Measurements from ENCODE around the gene MTHFD1L. TPM values are rescaled to one million over a fixed set of nuclear protein-coding genes. Genes with fewer than 3 reads are reported as not detected.
A peak's percentile ranks its signal among the peaks of the same experiment; 100 is the strongest.

MTHFD1L gene
- total RNA-seq, 4 donors from 2014 or later, result 2.5 to 7.1 (median 4.2) TPM

- Histone ChIP-seq H3K9me3 (no peaks in the 10 kb centered on the region), H3K4me1 (peaks cover 5 to 24% (median 22%) of the 10 kb centered on the region in 4 donors), H3K27ac (replicated peaks in 1 of 4) (peak overlapping the region; percentile 77 to 91 (median 82)), H3K4me3 (peak overlapping the region; percentile 67 to 95 (median 79)), H3K27me3 (no peaks in the 10 kb centered on the region), H3K36me3 (no peaks in the 10 kb centered on the region)
- TF ChIP-seq EP300 (IDR thresholded peaks at IDR 0.05) (no peak), POLR2AphosphoS5 (IDR thresholded peaks at IDR 0.05) (peak; percentile 67 to 79)
- TF ChIP-seq, protein P1, sequence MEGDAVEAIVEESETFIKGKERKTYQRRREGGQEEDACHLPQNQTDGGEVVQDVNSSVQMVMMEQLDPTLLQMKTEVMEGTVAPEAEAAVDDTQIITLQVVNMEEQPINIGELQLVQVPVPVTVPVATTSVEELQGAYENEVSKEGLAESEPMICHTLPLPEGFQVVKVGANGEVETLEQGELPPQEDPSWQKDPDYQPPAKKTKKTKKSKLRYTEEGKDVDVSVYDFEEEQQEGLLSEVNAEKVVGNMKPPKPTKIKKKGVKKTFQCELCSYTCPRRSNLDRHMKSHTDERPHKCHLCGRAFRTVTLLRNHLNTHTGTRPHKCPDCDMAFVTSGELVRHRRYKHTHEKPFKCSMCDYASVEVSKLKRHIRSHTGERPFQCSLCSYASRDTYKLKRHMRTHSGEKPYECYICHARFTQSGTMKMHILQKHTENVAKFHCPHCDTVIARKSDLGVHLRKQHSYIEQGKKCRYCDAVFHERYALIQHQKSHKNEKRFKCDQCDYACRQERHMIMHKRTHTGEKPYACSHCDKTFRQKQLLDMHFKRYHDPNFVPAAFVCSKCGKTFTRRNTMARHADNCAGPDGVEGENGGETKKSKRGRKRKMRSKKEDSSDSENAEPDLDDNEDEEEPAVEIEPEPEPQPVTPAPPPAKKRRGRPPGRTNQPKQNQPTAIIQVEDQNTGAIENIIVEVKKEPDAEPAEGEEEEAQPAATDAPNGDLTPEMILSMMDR (IDR thresholded peaks at IDR 0.05), result no peak
- 3% methylated on average over 25 of the region's 95 CpGs for WGBS
- DNase-seq (ENCODE audit: extremely low spot score), result peak; percentile 92
- intact Hi-C loops (cut with DNase I), result loop anchor here (5.0 kb wide), 1 partner anchor 49 kb away; no protein-coding TSS in a partner anchor
Observed at GRCh38 chr6:150866147-150866990, 867 bp downstream of the MTHFD1L start.

DNA sequence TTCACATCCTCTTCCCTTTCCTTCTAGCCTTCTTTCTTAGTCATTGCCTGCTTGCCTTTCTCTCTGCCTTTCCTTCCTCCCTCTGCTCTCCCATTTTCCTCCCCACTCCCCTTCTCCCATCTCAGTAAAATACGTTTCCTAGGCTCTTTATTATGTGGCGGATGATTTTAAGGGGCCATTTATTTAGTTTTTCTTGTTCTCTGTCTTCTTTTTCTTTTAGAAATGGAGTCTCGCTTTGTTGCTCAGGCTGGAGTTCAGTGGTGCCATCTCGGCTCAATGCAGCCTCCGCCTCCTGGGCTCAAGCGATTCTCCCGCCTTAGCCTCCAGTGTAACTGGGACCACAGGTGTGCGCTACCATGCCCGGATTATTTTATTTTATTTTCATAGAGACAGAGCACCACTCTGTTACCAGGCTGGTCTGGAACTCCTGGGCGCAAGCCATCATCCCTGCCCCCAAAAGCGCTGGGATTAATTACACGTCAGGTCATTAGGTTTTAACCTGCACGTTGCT, 1.5 kb downstream of the MTHFD1L start:
- Histone ChIP-seq H3K4me3 (peak overlapping the region; percentile 67 to 95 (median 79)), H3K9me3 (no peaks in the 10 kb centered on the region), H3K4me1 (peaks cover 5 to 24% (median 22%) of the 10 kb centered on the region in 4 donors), H3K27me3 (no peaks in the 10 kb centered on the region), H3K36me3 (no peaks in the 10 kb centered on the region), H3K27ac (replicated peaks in 1 of 4) (peak overlapping the region; percentile 77 to 91 (median 82))
- TF ChIP-seq POLR2AphosphoS5 (IDR thresholded peaks at IDR 0.05) (no peak), EP300 (IDR thresholded peaks at IDR 0.05) (no peak), POLR2A (IDR thresholded peaks at IDR 0.05; ENCODE audit: low read depth) (no peak)
- TF ChIP-seq, protein P1 (IDR thresholded peaks at IDR 0.05), result no peak
- DNase-seq (ENCODE audit: extremely low spot score), result no peak
- WGBS, result 74% methylated on average over 13 of the region's 13 CpGs
- intact Hi-C loops (cut with DNase I), result loop anchor here (5.0 kb wide), 1 partner anchor 50 kb away; no protein-coding TSS in a partner anchor

GRCh38 chr6:150868759-150869158, 3.3 kb downstream of the MTHFD1L start:
- no peaks in the 10 kb centered on the region for H3K9me3 ChIP-seq
- no peak for DNase-seq (ENCODE audit: extremely low spot score)
- intact Hi-C loops (cut with DNase I), result loop anchor here (5.0 kb wide), 1 partner anchor 51 kb away; no protein-coding TSS in a partner anchor
- H3K27ac ChIP-seq (replicated peaks in 1 of 4), result no peak overlapping the region
- peaks cover 5 to 24% (median 22%) of the 10 kb centered on the region in 4 donors for H3K4me1 ChIP-seq
- no peaks in the 10 kb centered on the region for H3K36me3 ChIP-seq
- TF ChIP-seq, protein P1 (IDR thresholded peaks at IDR 0.05), result no peak
- TF ChIP-seq POLR2A (IDR thresholded peaks at IDR 0.05; ENCODE audit: low read depth), result no peak
- TF ChIP-seq EP300 (IDR thresholded peaks at IDR 0.05), result no peak
- TF ChIP-seq POLR2AphosphoS5 (IDR thresholded peaks at IDR 0.05), result no peak
- 94% methylated on average over 5 of the region's 5 CpGs for WGBS
- no peaks in the 10 kb centered on the region for H3K27me3 ChIP-seq
- H3K4me3 ChIP-seq, result no peak overlapping the region

DNA sequence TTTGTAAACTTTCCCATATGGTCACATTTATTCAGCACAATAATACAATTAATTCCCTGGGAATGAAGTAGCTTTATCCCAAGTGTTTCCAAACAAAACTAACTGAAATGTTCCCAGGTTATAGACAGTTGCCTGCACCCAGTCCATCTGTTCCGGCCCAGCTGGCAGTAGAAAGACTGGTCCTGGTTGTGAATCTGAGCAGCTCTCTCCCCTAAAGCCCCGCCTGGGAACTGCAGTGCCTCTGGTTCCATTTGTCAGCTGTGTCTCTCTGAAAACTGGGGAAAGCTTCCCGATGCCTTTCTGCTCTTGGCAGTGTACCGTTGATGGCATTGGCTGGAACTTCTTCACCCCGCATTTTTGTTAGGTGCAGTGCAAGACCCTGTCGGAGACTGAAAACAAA, 8.7 kb downstream of the MTHFD1L start:
- 95% methylated on average over 6 of the region's 6 CpGs for WGBS
- no peaks in the 10 kb centered on the region for H3K9me3 ChIP-seq
- no peaks in the 10 kb centered on the region for H3K27me3 ChIP-seq
- H3K4me3 ChIP-seq, result no peak overlapping the region
- TF ChIP-seq, protein P1 (IDR thresholded peaks at IDR 0.05), result no peak
- TF ChIP-seq EP300 (IDR thresholded peaks at IDR 0.05) (no peak), POLR2A (IDR thresholded peaks at IDR 0.05; ENCODE audit: low read depth) (no peak), POLR2AphosphoS5 (IDR thresholded peaks at IDR 0.05) (no peak)
- intact Hi-C loops (cut with DNase I), result no loop called here
- no peak overlapping the region for H3K27ac ChIP-seq (replicated peaks in 1 of 4)
- DNase-seq (ENCODE audit: extremely low spot score), result no peak
- H3K4me1 ChIP-seq, result peaks cover 6 to 15% (median 14%) of the 10 kb centered on the region in 4 donors
- no peaks in the 10 kb centered on the region for H3K36me3 ChIP-seq
